ENCODE results near the gene SMC4. TPM values are rescaled to one million over a fixed set of nuclear protein-coding genes. Genes with fewer than 3 reads are reported as not detected.
"Not testable (repeated sequence)": the region's sequence is repeated elsewhere in the genome, so short reads cannot be mapped to it uniquely, and the experiment has no call there.

SMC4 gene
- total and polyA plus RNA-seq, 2 of the 8 experiments (the other 6 are each of a cell fraction or from before 2014, with no cell fraction given): 26.6 to 118 TPM

- TF ChIP-seq CTBP2 (IDR thresholded peaks at IDR 0.05; ENCODE audit: borderline replicate concordance, insufficient read depth, insufficient read length, low read length) (no peak), SP2 (IDR thresholded peaks at IDR 0.05; ENCODE audit: low read length) (no peak), RNF2 (IDR thresholded peaks at IDR 0.05; ENCODE audit: borderline replicate concordance, low read depth, low read length, missing control alignments, poor library complexity, severe bottlenecking) (no peak), MAFK (IDR thresholded peaks at IDR 0.05; ENCODE audit: low read depth, low read length) (no peak), GTF2F1 (IDR thresholded peaks at IDR 0.05; ENCODE audit: borderline replicate concordance, low read depth, low read length) (no peak), TAF1 (IDR thresholded peaks at IDR 0.05; ENCODE audit: low read depth, low read length) (no peak), RXRA (IDR thresholded peaks at IDR 0.05; ENCODE audit: insufficient read depth, low read depth, low read length) (no peak), SAP30 (IDR thresholded peaks at IDR 0.05; ENCODE audit: insufficient read depth, insufficient replicate concordance, low read length) (no peak)
These were observed 43.6 kb upstream of the SMC4 start (continued) for GRCh38 chr3:160355826-160356225.

DNA sequence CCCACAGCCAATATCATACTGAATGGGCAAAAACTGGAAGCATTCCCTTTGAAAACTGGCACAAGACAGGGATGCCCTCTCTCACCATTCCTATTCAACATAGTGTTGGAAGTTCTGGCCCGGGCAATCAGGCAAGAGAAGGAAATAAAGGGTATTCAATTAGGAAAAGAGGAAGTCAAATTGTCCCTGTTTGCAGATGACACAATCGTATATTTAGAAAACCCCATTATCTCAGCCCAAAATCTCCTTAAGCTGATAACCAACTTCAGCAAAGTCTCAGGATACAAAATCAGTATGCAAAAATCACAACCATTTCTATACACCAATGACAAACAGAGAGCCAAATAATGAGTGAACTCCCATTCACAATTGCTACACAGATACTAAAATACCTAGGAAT is 36.6 kb upstream of the SMC4 start:
- H3K9ac ChIP-seq (replicated peaks in 1 of 4; ENCODE audit: extremely low read depth in 1 of 4, low read depth in 3 of 4, low read length in 3 of 4); H3K4me1 ChIP-seq (replicated peaks in 1 of 4; ENCODE audit: control insufficient read depth in 3 of 4, insufficient read depth in 4 of 4, low read length in 3 of 4); POLR2A ChIA-PET (ENCODE audit: partially characterized antibody); H2BK15ac ChIP-seq (ENCODE audit: low read length); H3K36me3 ChIP-seq (ENCODE audit: control insufficient read depth in 2 of 4, insufficient read depth in 4 of 4, low read length in 3 of 4); FAIRE-seq; H3K23me2 ChIP-seq (ENCODE audit: low read depth, low read length); H3K9me3 ChIP-seq (ENCODE audit: insufficient read depth in 2 of 2, low read depth in 1 of 2, low read length in 1 of 2); H4K8ac ChIP-seq (ENCODE audit: extremely low read depth, insufficient read depth, low read length); H4K20me1 ChIP-seq (replicated peaks in 1 of 2; ENCODE audit: control insufficient read depth in 1 of 2, insufficient read depth in 2 of 2, low read length in 2 of 2); H4K91ac ChIP-seq (replicated peaks; ENCODE audit: insufficient read length, low read length); CTCF ChIA-PET (ENCODE audit: partially characterized antibody); H3K27ac ChIP-seq (ENCODE audit: low read depth, low read length); H2AK5ac ChIP-seq (ENCODE audit: low read depth, low read length); H3K23ac ChIP-seq (ENCODE audit: insufficient read length); H3K4me3 ChIP-seq (ENCODE audit: extremely low read depth in 1 of 4, insufficient read depth in 2 of 4, low read depth in 3 of 4, low read length in 4 of 4); H2BK5ac ChIP-seq (ENCODE audit: low read depth, low read length); H3K18ac ChIP-seq (ENCODE audit: extremely low read depth, low read length); H2BK120ac ChIP-seq (replicated peaks; ENCODE audit: low read depth, low read length); H3K79me2 ChIP-seq (ENCODE audit: control insufficient read depth in 1 of 2, insufficient read depth in 2 of 2, low read length in 2 of 2); H3K4ac ChIP-seq (replicated peaks; ENCODE audit: insufficient read length, low read depth, low read length); H3K79me1 ChIP-seq (ENCODE audit: low read depth, low read length); H2BK12ac ChIP-seq (ENCODE audit: low read depth, low read length); H3K56ac ChIP-seq (replicated peaks; ENCODE audit: insufficient read length, low read depth, low read length); H3K14ac ChIP-seq (ENCODE audit: insufficient read length); H3K27me3 ChIP-seq (replicated peaks in 1 of 4; ENCODE audit: control insufficient read depth in 3 of 4, extremely low read depth in 1 of 4, insufficient read depth in 3 of 4, low read length in 3 of 4); H2AFZ ChIP-seq (ENCODE audit: low read length); H4K5ac ChIP-seq (ENCODE audit: insufficient read length, low read depth, low read length); H2BK20ac ChIP-seq (ENCODE audit: low read length); H3K4me2 ChIP-seq (ENCODE audit: insufficient read depth in 1 of 2, low read depth in 2 of 2, low read length in 2 of 2); DNase-seq (ENCODE audit: low read depth in 1 of 2, low spot score in 2 of 2): not testable (repeated sequence)
- whole genome bisulfite sequencing, 2 experiments (ENCODE audit: extremely low coverage in 1 of 2, insufficient coverage in 1 of 2, insufficient read length in 1 of 2, insufficient replicate concordance in 2 of 2, low coverage in 1 of 2, low lambda C conversion rate in 2 of 2, missing lambda C conversion rate in 1 of 2): 93% methylated on average over 2 of the region's 2 CpGs; no CpG with 5 or more reads in 1 of the 2 experiments
